PC-9 (cell line): ENCODE results near the gene HERPUD2.

Experiments
- EZH2 ChIP-seq: fragments of 200-600 bp; sonication (generic); IDR thresholded peaks from 2 replicates; pipeline ENCODE4 v1.8.0; 2017; ENCODE audit warnings: antibody characterized with exemption, low read depth
- TF ChIP-seq, protein P1 (sequence below): fragments of 200-600 bp; sonication (generic); conservative IDR thresholded peaks from 2 replicates; pipeline ENCODE4 v1.6.1; 2017; ENCODE audit warnings: mixed run types, antibody characterized with exemption, mild to moderate bottlenecking, moderate library complexity

DNA sequence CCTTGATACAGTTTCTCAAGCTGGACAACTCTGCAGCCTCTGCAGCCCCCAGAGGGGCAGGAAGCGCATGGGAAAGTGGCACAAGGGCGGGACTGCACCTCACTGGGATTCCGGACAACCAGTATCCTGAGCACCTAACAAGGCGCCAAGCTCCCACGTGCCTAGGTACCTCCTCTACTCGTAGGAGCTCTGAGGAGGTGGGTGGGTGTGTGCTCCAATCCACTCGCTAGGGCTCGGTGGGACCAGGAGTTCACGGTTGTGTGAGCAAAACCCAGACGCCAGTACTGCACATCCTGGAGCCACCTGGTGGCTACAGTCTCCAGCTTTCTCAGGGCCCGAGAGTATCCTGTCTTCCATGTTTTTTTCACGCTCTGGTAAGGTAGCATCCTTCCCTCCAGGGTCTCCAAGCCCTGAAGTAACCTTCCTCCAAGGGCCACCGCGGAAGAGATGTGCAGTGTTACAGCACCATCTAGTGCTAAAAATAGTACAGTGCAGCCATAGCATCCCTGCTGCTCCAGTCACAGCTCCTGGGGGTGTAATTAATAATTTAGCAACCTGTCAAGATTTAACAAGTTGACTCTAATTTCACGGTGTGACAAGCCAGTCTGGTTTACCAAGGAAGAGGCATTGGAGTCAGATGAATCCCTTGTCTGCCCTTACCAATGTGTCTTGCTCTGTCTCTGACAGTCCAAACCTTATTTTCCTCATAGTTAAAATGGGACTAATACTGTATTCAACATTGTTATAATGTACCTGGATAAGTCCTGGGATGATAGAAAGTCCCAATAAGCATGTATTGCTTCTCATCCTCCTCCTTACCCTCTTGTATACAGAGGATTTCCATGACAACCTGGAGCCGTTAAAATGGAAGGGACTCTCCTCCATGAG, 70.4 kb downstream of the HERPUD2 start:
- TF ChIP-seq, protein P1, sequence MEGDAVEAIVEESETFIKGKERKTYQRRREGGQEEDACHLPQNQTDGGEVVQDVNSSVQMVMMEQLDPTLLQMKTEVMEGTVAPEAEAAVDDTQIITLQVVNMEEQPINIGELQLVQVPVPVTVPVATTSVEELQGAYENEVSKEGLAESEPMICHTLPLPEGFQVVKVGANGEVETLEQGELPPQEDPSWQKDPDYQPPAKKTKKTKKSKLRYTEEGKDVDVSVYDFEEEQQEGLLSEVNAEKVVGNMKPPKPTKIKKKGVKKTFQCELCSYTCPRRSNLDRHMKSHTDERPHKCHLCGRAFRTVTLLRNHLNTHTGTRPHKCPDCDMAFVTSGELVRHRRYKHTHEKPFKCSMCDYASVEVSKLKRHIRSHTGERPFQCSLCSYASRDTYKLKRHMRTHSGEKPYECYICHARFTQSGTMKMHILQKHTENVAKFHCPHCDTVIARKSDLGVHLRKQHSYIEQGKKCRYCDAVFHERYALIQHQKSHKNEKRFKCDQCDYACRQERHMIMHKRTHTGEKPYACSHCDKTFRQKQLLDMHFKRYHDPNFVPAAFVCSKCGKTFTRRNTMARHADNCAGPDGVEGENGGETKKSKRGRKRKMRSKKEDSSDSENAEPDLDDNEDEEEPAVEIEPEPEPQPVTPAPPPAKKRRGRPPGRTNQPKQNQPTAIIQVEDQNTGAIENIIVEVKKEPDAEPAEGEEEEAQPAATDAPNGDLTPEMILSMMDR, result peak; percentile 93
- no peak for TF ChIP-seq EZH2
